MM.1S (cell line): ENCODE measurements around the gene GDNF.

Source experiments
- EZH2 ChIP-seq: fragments of 300-600 bp; sonication (generic); optimal IDR thresholded peaks from 2 replicates; pipeline ENCODE3; 2017; ENCODE audit warnings: low read depth, mild to moderate bottlenecking, antibody characterized with exemption, low read length, mixed read lengths
- EZH2phosphoT487 ChIP-seq: fragments of 300-600 bp; sonication (generic); IDR thresholded peaks from 2 replicates; pipeline ENCODE4 v1.6.1; 2018; ENCODE audit warnings: antibody characterized with exemption, low read length
- TF ChIP-seq, protein P1 (sequence below): fragments of 300-600 bp; sonication (generic); IDR thresholded peaks from 2 replicates; pipeline ENCODE4 v1.5.1; 2016; ENCODE audit warnings: antibody characterized with exemption, low read length, mixed read lengths

DNA sequence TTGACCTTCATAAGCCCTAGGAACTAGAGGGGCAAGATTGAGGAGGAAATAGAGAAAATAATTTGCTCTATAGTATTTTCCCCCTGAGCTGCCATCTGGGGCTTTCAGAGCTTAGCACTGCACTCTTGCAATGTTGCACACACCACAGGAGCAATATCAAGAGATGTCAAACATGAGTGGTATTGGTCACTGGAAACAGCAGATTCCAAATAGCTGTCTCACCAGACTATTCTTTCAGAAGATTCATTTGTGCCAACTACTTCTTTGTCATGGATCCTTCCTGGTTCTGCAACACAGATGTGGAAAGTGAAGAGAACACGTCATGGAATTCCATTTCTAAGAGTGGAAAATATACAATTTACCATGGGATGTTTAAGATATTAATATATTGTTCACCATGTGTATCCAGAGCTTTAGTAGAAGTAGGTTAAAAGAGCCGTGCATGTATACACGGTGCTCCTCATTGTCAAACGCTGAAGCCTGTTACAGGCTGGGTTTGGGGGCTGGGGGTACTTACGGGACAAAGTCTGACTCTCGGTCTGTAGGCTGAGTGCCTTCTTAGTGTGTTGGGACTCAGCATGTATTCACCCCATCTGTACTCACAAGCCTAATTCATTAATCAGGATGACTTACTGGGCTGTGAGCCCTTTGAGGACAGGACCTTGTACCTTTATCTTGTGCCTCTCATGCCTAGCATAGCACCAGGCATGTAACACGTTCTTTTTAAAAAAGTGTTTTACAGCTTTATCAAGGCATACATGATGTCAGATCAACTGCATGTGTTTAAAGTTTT, 31.4 kb upstream of the GDNF start:
- no peak for TF ChIP-seq EZH2
- TF ChIP-seq, protein P1, sequence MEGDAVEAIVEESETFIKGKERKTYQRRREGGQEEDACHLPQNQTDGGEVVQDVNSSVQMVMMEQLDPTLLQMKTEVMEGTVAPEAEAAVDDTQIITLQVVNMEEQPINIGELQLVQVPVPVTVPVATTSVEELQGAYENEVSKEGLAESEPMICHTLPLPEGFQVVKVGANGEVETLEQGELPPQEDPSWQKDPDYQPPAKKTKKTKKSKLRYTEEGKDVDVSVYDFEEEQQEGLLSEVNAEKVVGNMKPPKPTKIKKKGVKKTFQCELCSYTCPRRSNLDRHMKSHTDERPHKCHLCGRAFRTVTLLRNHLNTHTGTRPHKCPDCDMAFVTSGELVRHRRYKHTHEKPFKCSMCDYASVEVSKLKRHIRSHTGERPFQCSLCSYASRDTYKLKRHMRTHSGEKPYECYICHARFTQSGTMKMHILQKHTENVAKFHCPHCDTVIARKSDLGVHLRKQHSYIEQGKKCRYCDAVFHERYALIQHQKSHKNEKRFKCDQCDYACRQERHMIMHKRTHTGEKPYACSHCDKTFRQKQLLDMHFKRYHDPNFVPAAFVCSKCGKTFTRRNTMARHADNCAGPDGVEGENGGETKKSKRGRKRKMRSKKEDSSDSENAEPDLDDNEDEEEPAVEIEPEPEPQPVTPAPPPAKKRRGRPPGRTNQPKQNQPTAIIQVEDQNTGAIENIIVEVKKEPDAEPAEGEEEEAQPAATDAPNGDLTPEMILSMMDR: no peak
- TF ChIP-seq EZH2phosphoT487: no peak
